ENCODE data around the gene SHISAL1. TPM values are rescaled to one million over a fixed set of nuclear protein-coding genes. Genes with fewer than 3 reads are reported as not detected.

Gene SHISAL1
- total RNA-seq, 1 donor from 2014 or later, result 0.71 TPM

- H3K27me3 ChIP-seq (ENCODE audit: control insufficient read depth, insufficient read depth, low read length), result peaks cover 30% of the 10 kb centered on the region
- DNase-seq (ENCODE audit: low read depth), result no peak
- no peaks in the 10 kb centered on the region for H3K36me3 ChIP-seq (ENCODE audit: control insufficient read depth, insufficient read depth, low read length)
- H3K4me3 ChIP-seq (ENCODE audit: low read depth, low read length), result no peak overlapping the region
- TF ChIP-seq CTCF (IDR thresholded peaks at IDR 0.05; ENCODE audit: insufficient read depth, low read length, poor library complexity, severe bottlenecking), result no peak
Observed at GRCh38 chr22:44276041-44276440, 36.7 kb downstream of the SHISAL1 start.

- H3K36me3 ChIP-seq (ENCODE audit: control insufficient read depth, insufficient read depth, low read length), result no peaks in the 10 kb centered on the region
- DNase-seq (ENCODE audit: low read depth), result no peak
- H3K4me3 ChIP-seq (ENCODE audit: low read depth, low read length), result no peak overlapping the region
- TF ChIP-seq CTCF (IDR thresholded peaks at IDR 0.05; ENCODE audit: insufficient read depth, low read length, poor library complexity, severe bottlenecking), result no peak
- H3K27me3 ChIP-seq (ENCODE audit: control insufficient read depth, insufficient read depth, low read length), result peaks cover 29% of the 10 kb centered on the region
Observed at GRCh38 chr22:44275631-44275995, 37.1 kb downstream of the SHISAL1 start.

GRCh38 chr22:44274918-44275630, 37.7 kb downstream of the SHISAL1 start:
- Histone ChIP-seq H3K27me3 (ENCODE audit: control insufficient read depth, insufficient read depth, low read length) (peaks cover 32% of the 10 kb centered on the region), H3K36me3 (ENCODE audit: control insufficient read depth, insufficient read depth, low read length) (no peaks in the 10 kb centered on the region), H3K4me3 (ENCODE audit: low read depth, low read length) (no peak overlapping the region)
- DNase-seq (ENCODE audit: low read depth), result no peak
- TF ChIP-seq CTCF (IDR thresholded peaks at IDR 0.05; ENCODE audit: insufficient read depth, low read length, poor library complexity, severe bottlenecking), result no peak

- H3K27me3 ChIP-seq (ENCODE audit: control insufficient read depth, insufficient read depth, low read length), result peaks cover 27% of the 10 kb centered on the region
- no peak for TF ChIP-seq CTCF (IDR thresholded peaks at IDR 0.05; ENCODE audit: insufficient read depth, low read length, poor library complexity, severe bottlenecking)
- H3K36me3 ChIP-seq (ENCODE audit: control insufficient read depth, insufficient read depth, low read length), result no peaks in the 10 kb centered on the region
- no peak overlapping the region for H3K4me3 ChIP-seq (ENCODE audit: low read depth, low read length)
- DNase-seq (ENCODE audit: low read depth), result no peak
Observed at GRCh38 chr22:44273175-44273574, 39.6 kb downstream of the SHISAL1 start.

- no peak for TF ChIP-seq CTCF (IDR thresholded peaks at IDR 0.05; ENCODE audit: insufficient read depth, low read length, poor library complexity, severe bottlenecking)
- Histone ChIP-seq H3K4me3 (ENCODE audit: low read depth, low read length) (no peak overlapping the region), H3K36me3 (ENCODE audit: control insufficient read depth, insufficient read depth, low read length) (no peaks in the 10 kb centered on the region), H3K27me3 (ENCODE audit: control insufficient read depth, insufficient read depth, low read length) (peaks cover 30% of the 10 kb centered on the region)
- DNase-seq (ENCODE audit: low read depth), result no peak
Observed at GRCh38 chr22:44272401-44272771, 40.4 kb downstream of the SHISAL1 start.

Measured in kidney epithelial cell (primary cell).